Stimulated activated CD4-positive, alpha-beta T cell treated with anti-CD3 and anti-CD28 coated beads, Interleukin-1b, Interleukin-23, amount 100 ng/mL, for 4 hours (primary cell): ENCODE results near the gene RNF223.
"Not testable (repeated sequence)": the region's sequence is repeated elsewhere in the genome, so short reads cannot be mapped to it uniquely, and the experiment has no call there.

ENCODE experiments used
- DNase-seq, 2 donors: peaks; one replicate each; pipeline ENCODE4 v3.0.0-alpha.2; 2020; ENCODE audit warnings: low read depth in 2 of 2

RNF223 gene

DNA sequence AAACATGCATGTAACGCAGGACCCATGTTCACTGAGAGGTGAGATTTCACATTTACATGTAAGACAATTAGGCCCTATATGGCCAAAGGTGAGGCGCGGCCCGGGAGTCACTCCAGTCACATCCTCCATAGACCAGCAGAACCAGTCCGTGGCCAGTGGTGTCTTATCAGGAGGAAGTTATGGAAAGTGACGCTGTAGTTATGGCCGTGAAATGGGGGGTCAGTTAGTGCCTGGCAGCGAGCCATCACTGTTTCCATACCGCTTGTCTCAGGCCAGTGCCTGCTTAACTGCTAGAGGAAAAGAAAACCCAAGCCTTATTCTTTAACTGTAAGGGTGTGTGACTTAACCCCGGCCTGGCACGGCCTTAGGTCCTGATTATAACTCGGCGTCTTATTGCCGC is 35.6 kb upstream of the RNF223 start:
- no peak for DNase-seq

- DNase-seq = no peak
Measured at GRCh38 chr1:1106510-1107221, 32.6 kb upstream of the RNF223 start.

- not testable (repeated sequence) for DNase-seq
Measured at GRCh38 chr1:1104152-1104551, 30.0 kb upstream of the RNF223 start.

GRCh38 chr1:1101503-1101902 is 27.4 kb upstream of the RNF223 start:
- DNase-seq = no peak

- DNase-seq = no peak
Measured at GRCh38 chr1:1100296-1100695, 26.2 kb upstream of the RNF223 start.

- DNase-seq = no peak
Measured at GRCh38 chr1:1099506-1100183, 25.5 kb upstream of the RNF223 start.

- DNase-seq = no peak
Measured at GRCh38 chr1:1098681-1099421, 24.7 kb upstream of the RNF223 start.

DNA sequence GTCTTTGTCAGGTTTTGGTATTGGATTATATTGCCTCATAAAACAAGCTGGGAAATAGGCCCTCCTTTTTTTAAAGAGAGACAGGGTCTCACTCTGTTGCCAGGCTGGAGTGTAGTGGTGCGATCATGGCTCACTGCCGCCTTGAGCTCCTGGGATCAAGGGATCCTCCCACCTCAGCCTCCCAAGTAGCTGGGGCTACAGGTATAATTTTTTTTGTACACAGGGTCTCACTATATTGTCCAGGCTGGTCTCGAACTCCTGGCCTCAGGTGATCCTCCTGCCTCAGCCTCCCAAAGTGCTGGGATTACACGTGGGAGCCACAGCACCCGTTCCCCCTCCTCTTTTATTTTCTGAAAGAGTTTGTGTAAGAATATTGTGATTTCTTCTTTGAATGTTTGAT is 22.0 kb upstream of the RNF223 start:
- DNase-seq = not testable (repeated sequence)

GRCh38 chr1:1094981-1095380 is 20.9 kb upstream of the RNF223 start:
- no peak for DNase-seq

GRCh38 chr1:1093610-1093943 is 19.5 kb upstream of the RNF223 start:
- no peak for DNase-seq

GRCh38 chr1:1092894-1093609 is 18.9 kb upstream of the RNF223 start:
- DNase-seq = no peak

- no peak for DNase-seq
Measured at GRCh38 chr1:1092149-1092855, 18.2 kb upstream of the RNF223 start.

GRCh38 chr1:1091344-1092148 is 17.4 kb upstream of the RNF223 start:
- DNase-seq = no peak

- DNase-seq = no peak
Measured at GRCh38 chr1:1090424-1091343, 16.6 kb upstream of the RNF223 start.

DNA sequence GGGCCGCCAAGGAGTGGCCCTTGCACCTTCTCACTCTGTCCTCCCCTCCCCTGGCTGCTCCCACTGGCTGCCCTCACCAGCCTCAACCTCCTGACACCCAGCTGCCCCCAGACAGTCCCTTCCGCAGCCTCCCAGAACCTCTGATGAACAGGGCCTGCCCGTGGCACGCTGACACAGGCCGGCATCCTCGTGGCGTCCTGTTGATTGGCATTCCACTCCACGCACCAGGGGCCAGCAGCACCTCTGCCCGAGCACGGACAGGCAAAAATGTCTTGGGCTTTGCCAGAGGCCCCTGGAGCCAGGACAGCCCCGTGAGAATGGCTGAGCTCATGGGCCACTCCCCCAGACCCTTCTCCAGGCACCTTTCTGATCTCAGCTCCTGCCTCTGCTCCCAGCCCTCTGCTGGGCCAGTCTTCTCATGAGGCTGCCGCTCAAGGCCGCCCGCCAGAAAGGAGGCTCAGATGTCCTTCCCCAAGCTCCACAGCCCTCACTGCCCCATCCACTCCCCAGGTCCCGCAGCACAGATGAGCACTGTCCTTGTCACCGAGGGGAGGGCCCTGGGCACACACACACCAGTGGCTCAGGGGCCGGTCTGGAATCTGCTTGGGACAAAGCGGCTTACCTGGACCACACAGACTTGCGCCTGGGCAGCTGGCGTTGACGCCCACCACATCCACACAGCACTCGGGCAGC is 15.8 kb upstream of the RNF223 start:
- no peak for DNase-seq

GRCh38 chr1:1088801-1089680 is 14.9 kb upstream of the RNF223 start:
- no peak for DNase-seq

- no peak for DNase-seq
Measured at GRCh38 chr1:1088029-1088800, 14.1 kb upstream of the RNF223 start.
